Stimulated activated CD8-positive, alpha-beta memory T cell treated with anti-CD3 and anti-CD28 coated beads, Interleukin-4, amount 100 ng/mL, for 24 hours (primary cell): Measurements from ENCODE around the gene HS3ST3A1.

Source experiments
- DNase-seq: peaks from one replicate; pipeline ENCODE4 v3.0.0-alpha.2; 2020; ENCODE audit warnings: low read depth

HS3ST3A1 gene

GRCh38 chr17:13601776-13602551 is at the start of gene HS3ST3A1:
Gene HS3ST3A1, minus strand, starts transcription at chr17:13601929. Its CDS starts 800 bp downstream, at chr17:13601129.
- no peak for DNase-seq

GRCh38 chr17:13650096-13650675 is 48.5 kb upstream of the HS3ST3A1 start:
- DNase-seq = no peak

GRCh38 chr17:13647543-13648021 is 45.9 kb upstream of the HS3ST3A1 start:
- no peak for DNase-seq

- DNase-seq = no peak
Measured at GRCh38 chr17:13646969-13647542, 45.3 kb upstream of the HS3ST3A1 start.

- DNase-seq = no peak
Measured at GRCh38 chr17:13646411-13646810, 44.7 kb upstream of the HS3ST3A1 start.

GRCh38 chr17:13643180-13643579 is 41.5 kb upstream of the HS3ST3A1 start:
- no peak for DNase-seq

- DNase-seq = no peak
Measured at GRCh38 chr17:13642188-13642587, 40.5 kb upstream of the HS3ST3A1 start.

GRCh38 chr17:13640551-13640950 is 38.8 kb upstream of the HS3ST3A1 start:
- no peak for DNase-seq

GRCh38 chr17:13638855-13639458 is 37.2 kb upstream of the HS3ST3A1 start:
- no peak for DNase-seq

- no peak for DNase-seq
Measured at GRCh38 chr17:13636951-13637350, 35.2 kb upstream of the HS3ST3A1 start.

- DNase-seq = no peak
Measured at GRCh38 chr17:13635951-13636350, 34.2 kb upstream of the HS3ST3A1 start.

GRCh38 chr17:13634021-13634420 is 32.3 kb upstream of the HS3ST3A1 start:
- DNase-seq = no peak

GRCh38 chr17:13631529-13631928 is 29.8 kb upstream of the HS3ST3A1 start:
- DNase-seq = no peak

- no peak for DNase-seq
Measured at GRCh38 chr17:13626703-13627102, 25.0 kb upstream of the HS3ST3A1 start.

- DNase-seq = no peak
Measured at GRCh38 chr17:13619462-13619861, 17.7 kb upstream of the HS3ST3A1 start.

- DNase-seq = no peak
Measured at GRCh38 chr17:13616031-13616430, 14.3 kb upstream of the HS3ST3A1 start.

- DNase-seq = no peak
Measured at GRCh38 chr17:13609941-13610340, 8.2 kb upstream of the HS3ST3A1 start.

- no peak for DNase-seq
Measured at GRCh38 chr17:13601322-13601775, 380 bp downstream of the HS3ST3A1 start.

- no peak for DNase-seq
Measured at GRCh38 chr17:13600475-13601321, 1.0 kb downstream of the HS3ST3A1 start.

- DNase-seq = no peak
Measured at GRCh38 chr17:13599864-13600263, 1.9 kb downstream of the HS3ST3A1 start.

GRCh38 chr17:13599168-13599577 is 2.6 kb downstream of the HS3ST3A1 start:
- no peak for DNase-seq
